Measurements from ENCODE around the gene SSH2. TPM values are rescaled to one million over a fixed set of nuclear protein-coding genes. Genes with fewer than 3 reads are reported as not detected.
A peak's percentile ranks its signal among the peaks of the same experiment; 100 is the strongest.

The SSH2 gene
- total and polyA plus RNA-seq, 2 donors (not counting 1 experiment from before 2014, with no cell fraction given), result 51.5 to 183 TPM

DNA sequence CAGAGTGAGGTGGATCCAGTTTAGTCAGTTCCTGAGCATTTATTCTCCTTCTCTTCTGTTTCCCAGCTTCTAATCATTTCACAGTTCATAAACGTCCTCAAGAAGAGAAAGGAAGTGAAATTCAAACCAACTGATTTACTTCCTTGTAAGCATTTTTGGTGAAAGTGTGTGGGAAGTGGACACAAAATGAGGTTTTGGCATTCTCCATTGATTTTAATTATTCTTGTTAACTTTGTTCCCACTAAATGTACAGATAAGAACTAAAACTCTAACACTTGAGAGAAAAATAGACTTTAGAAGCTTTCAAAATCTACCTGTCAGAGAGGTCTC is 264.6 kb downstream of the SSH2 start:
- H3K27ac ChIP-seq (ENCODE audit: low read length in 2 of 2), result peak overlapping the region in 1 of 2 donors; percentile 80
- no peak for TF ChIP-seq EZH2 (IDR thresholded peaks at IDR 0.05; ENCODE audit: borderline replicate concordance, insufficient read depth, low read depth, low read length, poor library complexity, severe bottlenecking)
- H3K79me2 ChIP-seq (ENCODE audit: control insufficient read depth, insufficient read depth, low read length), result peaks cover 31% of the 10 kb centered on the region
- CTCF ChIA-PET, result interaction anchor here (0.6 to 1.8 kb wide), 10 partner anchors 16 to 439 kb away, joined by 3 to 8 read pairs (median 4); no protein-coding TSS in a partner anchor
- H3K4me1 ChIP-seq (ENCODE audit: control insufficient read depth in 2 of 2, insufficient read depth in 2 of 2, low read length in 2 of 2), result peaks cover 10 to 13% of the 10 kb centered on the region in 2 donors
- intact Hi-C loops (cut with micrococcal nuclease), result no loop called here
- H3K9me3 ChIP-seq (ENCODE audit: control extremely low read depth in 1 of 3, control insufficient read depth in 2 of 3, insufficient read depth in 1 of 3, low read length in 2 of 3), result no peaks in the 10 kb centered on the region
- no peaks in the 10 kb centered on the region for H3K27me3 Mint-ChIP-seq
- DNase-seq, result peak; percentile 19
- POLR2A ChIA-PET, result interaction anchor here (0.8 kb wide), 1 partner anchor 18 kb away, joined by 3 read pairs; no protein-coding TSS in a partner anchor
- no peak overlapping the region for H3K4me3 ChIP-seq (ENCODE audit: control extremely low read depth in 1 of 5, extremely low read depth in 1 of 5, insufficient read depth in 1 of 5, low read depth in 2 of 5, low read length in 4 of 5)
- peak overlapping the region; percentile 20 for H3K4me2 ChIP-seq (replicated peaks; ENCODE audit: low read depth, low read length, poor library complexity, severe bottlenecking)
- ATAC-seq (ENCODE audit: low read depth), result no peak
- no CpG with 5 or more reads among the region's 1 CpG for WGBS (ENCODE audit: insufficient coverage)
- no peak overlapping the region for H3K4me3 Mint-ChIP-seq
- no peak overlapping the region for H3K9ac ChIP-seq (ENCODE audit: low read length)
- H2AFZ ChIP-seq (ENCODE audit: insufficient read depth, low read depth, low read length, poor library complexity, severe bottlenecking), result no peak overlapping the region
- H3K27ac Mint-ChIP-seq, result peak overlapping the region; percentile 73
- no peaks in the 10 kb centered on the region for H4K20me1 ChIP-seq (ENCODE audit: control insufficient read depth, insufficient read depth, low read length, poor library complexity, severe bottlenecking)
- no peaks in the 10 kb centered on the region for H3K27me3 ChIP-seq (replicated peaks in 1 of 4; ENCODE audit: control extremely low read depth in 1 of 4, control insufficient read depth in 3 of 4, insufficient read depth in 4 of 4, low read length in 3 of 4)
- peaks cover 19% of the 10 kb centered on the region for H3K4me1 Mint-ChIP-seq
- H3K36me3 ChIP-seq (replicated peaks in 1 of 2; ENCODE audit: control extremely low read depth in 1 of 2, control insufficient read depth in 1 of 2, extremely low read depth in 1 of 2, insufficient read depth in 2 of 2, low read length in 1 of 2), result peaks cover 0 to 82% of the 10 kb centered on the region in 2 experiments
- H3K9me3 Mint-ChIP-seq (ENCODE audit: insufficient read depth), result no peaks in the 10 kb centered on the region

DNA sequence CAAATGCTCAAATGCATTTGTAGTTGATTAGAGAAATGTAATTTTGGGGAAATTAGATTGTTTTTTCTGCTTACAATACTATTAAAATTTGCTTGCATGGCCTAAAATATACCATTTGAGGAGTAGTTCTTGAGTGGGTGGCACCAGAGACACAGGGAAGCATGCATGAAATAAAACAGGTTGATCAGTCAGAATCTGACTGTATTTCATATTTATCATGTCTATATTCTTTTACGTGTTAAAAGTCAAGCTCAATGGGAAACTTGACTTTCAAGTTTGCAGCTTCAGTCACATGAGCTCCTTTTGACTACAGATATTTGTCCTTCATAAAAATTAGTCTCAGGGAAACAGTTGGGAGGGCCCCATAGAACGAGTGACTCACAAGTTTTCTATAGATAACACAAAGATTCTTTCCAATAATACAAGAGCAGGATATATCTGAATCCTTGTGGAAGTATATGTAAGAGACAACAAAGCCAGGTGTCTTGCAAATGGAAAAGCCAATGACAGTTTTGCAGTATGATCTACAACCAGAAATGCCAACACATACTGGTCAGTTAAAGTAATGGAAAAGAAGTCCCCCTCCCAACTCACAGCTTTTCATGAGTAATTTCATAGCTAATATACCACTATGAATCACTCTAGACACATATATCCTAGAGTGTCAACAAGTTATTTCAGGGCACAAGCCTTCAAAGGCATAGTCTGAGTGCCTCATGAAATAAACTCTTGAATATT is 265.1 kb downstream of the SSH2 start:
- H4K20me1 ChIP-seq (ENCODE audit: control insufficient read depth, insufficient read depth, low read length, poor library complexity, severe bottlenecking), result no peaks in the 10 kb centered on the region
- H3K36me3 ChIP-seq (replicated peaks in 1 of 2; ENCODE audit: control extremely low read depth in 1 of 2, control insufficient read depth in 1 of 2, extremely low read depth in 1 of 2, insufficient read depth in 2 of 2, low read length in 1 of 2), result peaks cover 0 to 77% of the 10 kb centered on the region in 2 experiments
- H3K27ac Mint-ChIP-seq, result peak overlapping the region; percentile 73
- peak overlapping the region; percentile 20 for H3K4me2 ChIP-seq (replicated peaks; ENCODE audit: low read depth, low read length, poor library complexity, severe bottlenecking)
- peaks cover 10 to 13% of the 10 kb centered on the region in 2 donors for H3K4me1 ChIP-seq (ENCODE audit: control insufficient read depth in 2 of 2, insufficient read depth in 2 of 2, low read length in 2 of 2)
- intact Hi-C loops (cut with micrococcal nuclease), result no loop called here
- no peaks in the 10 kb centered on the region for H3K27me3 ChIP-seq (replicated peaks in 1 of 4; ENCODE audit: control extremely low read depth in 1 of 4, control insufficient read depth in 3 of 4, insufficient read depth in 4 of 4, low read length in 3 of 4)
- peak overlapping the region in 1 of 2 donors; percentile 80 for H3K27ac ChIP-seq (ENCODE audit: low read length in 2 of 2)
- no CpG with 5 or more reads among the region's 2 CpGs for WGBS (ENCODE audit: insufficient coverage)
- CTCF ChIA-PET, result interaction anchor here (0.7 to 1.8 kb wide), 10 partner anchors 17 to 439 kb away, joined by 3 to 8 read pairs (median 4); no protein-coding TSS in a partner anchor
- no peak overlapping the region for H3K4me3 Mint-ChIP-seq
- no peaks in the 10 kb centered on the region for H3K9me3 ChIP-seq (ENCODE audit: control extremely low read depth in 1 of 3, control insufficient read depth in 2 of 3, insufficient read depth in 1 of 3, low read length in 2 of 3)
- H3K79me2 ChIP-seq (ENCODE audit: control insufficient read depth, insufficient read depth, low read length), result peaks cover 36% of the 10 kb centered on the region
- no peaks in the 10 kb centered on the region for H3K9me3 Mint-ChIP-seq (ENCODE audit: insufficient read depth)
- POLR2A ChIA-PET, result interaction anchor here (0.8 kb wide), 1 partner anchor 19 kb away, joined by 3 read pairs; no protein-coding TSS in a partner anchor
- no peak overlapping the region for H3K4me3 ChIP-seq (ENCODE audit: control extremely low read depth in 1 of 5, extremely low read depth in 1 of 5, insufficient read depth in 1 of 5, low read depth in 2 of 5, low read length in 4 of 5)
- no peaks in the 10 kb centered on the region for H3K27me3 Mint-ChIP-seq
- no peak for TF ChIP-seq EZH2 (IDR thresholded peaks at IDR 0.05; ENCODE audit: borderline replicate concordance, insufficient read depth, low read depth, low read length, poor library complexity, severe bottlenecking)
- TF ChIP-seq, protein P1, sequence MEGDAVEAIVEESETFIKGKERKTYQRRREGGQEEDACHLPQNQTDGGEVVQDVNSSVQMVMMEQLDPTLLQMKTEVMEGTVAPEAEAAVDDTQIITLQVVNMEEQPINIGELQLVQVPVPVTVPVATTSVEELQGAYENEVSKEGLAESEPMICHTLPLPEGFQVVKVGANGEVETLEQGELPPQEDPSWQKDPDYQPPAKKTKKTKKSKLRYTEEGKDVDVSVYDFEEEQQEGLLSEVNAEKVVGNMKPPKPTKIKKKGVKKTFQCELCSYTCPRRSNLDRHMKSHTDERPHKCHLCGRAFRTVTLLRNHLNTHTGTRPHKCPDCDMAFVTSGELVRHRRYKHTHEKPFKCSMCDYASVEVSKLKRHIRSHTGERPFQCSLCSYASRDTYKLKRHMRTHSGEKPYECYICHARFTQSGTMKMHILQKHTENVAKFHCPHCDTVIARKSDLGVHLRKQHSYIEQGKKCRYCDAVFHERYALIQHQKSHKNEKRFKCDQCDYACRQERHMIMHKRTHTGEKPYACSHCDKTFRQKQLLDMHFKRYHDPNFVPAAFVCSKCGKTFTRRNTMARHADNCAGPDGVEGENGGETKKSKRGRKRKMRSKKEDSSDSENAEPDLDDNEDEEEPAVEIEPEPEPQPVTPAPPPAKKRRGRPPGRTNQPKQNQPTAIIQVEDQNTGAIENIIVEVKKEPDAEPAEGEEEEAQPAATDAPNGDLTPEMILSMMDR (IDR thresholded peaks at IDR 0.05), result no peak
- ATAC-seq (ENCODE audit: low read depth) (no peak), DNase-seq (no peak)
- H2AFZ ChIP-seq (ENCODE audit: insufficient read depth, low read depth, low read length, poor library complexity, severe bottlenecking), result no peak overlapping the region
- peaks cover 19% of the 10 kb centered on the region for H3K4me1 Mint-ChIP-seq
- no peak overlapping the region for H3K9ac ChIP-seq (ENCODE audit: low read length)

All from B cell (primary cell).